SU-DHL-6 (cell line): ENCODE measurements around the gene SCN2B.

Experiments
- CTCF ChIP-seq: fragments of 200-600 bp; sonication (generic); IDR thresholded peaks from one replicate; pipeline ENCODE4 v1.5.1; 2017; ENCODE audit warnings: antibody characterized with exemption, mild to moderate bottlenecking, low read length, moderate library complexity; ENCODE audit not compliant: insufficient read depth, poor library complexity, severe bottlenecking
- EZH2phosphoT487 ChIP-seq: fragments of 200-600 bp; sonication (generic), shearing (Covaris generic); conservative IDR thresholded peaks from 2 replicates; pipeline ENCODE4 v1.6.1; 2018; ENCODE audit warnings: mild to moderate bottlenecking, antibody characterized with exemption, low read length, moderate library complexity, mixed read lengths

- TF ChIP-seq CTCF = no peak
- TF ChIP-seq EZH2phosphoT487 = no peak
Observed at GRCh38 chr11:118215262-118215661, 38.8 kb upstream of the SCN2B start.
